ENCODE data around the gene RAD9A. TPM values are rescaled to one million over a fixed set of nuclear protein-coding genes. Genes with fewer than 3 reads are reported as not detected.

RAD9A gene
- total and polyA plus RNA-seq, 9 of the 15 experiments (the other 6 are each of a cell fraction or from before 2014, with no cell fraction given), result 1.4 to 41.2 (median 16.1) TPM

DNA sequence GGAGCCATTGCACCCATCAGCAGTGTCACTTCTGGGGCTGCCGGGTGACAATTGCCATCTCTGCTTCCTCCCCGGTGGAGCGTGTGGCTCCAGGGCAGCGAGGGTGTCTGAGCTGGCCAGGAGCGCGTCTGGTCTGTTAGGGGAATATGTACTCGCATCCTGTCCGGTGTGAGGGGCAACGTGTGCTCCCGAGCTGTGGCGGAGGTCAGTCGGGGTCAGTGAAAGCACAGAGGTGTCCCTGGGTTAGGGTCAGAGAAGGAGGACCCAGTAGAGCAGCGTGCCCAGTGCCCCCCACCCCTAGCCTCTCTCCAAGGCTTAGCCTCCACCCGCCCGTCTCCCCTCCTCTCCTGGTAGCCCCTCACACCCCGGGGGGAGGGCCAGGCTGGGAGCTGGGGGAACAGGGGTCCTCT, 19.9 kb upstream of the RAD9A start (continued):
- TF ChIP-seq, protein P1, sequence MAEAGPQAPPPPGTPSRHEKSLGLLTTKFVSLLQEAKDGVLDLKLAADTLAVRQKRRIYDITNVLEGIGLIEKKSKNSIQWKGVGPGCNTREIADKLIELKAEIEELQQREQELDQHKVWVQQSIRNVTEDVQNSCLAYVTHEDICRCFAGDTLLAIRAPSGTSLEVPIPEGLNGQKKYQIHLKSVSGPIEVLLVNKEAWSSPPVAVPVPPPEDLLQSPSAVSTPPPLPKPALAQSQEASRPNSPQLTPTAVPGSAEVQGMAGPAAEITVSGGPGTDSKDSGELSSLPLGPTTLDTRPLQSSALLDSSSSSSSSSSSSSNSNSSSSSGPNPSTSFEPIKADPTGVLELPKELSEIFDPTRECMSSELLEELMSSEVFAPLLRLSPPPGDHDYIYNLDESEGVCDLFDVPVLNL (CRISPR knock-in tag; IDR thresholded peaks at IDR 0.05; ENCODE audit: low read depth), result peak; percentile 69; the same call in 1 of the 2 replicates
- TF ChIP-seq KDM5B (IDR thresholded peaks at IDR 0.05; ENCODE audit: insufficient replicate concordance, low read depth, low read length) (peak; percentile 28), ZNF75A (CRISPR knock-in tag; IDR thresholded peaks at IDR 0.05) (no peak), ZNF77 (CRISPR knock-in tag; IDR thresholded peaks at IDR 0.05) (no peak)
- TF ChIP-seq, protein P2, sequence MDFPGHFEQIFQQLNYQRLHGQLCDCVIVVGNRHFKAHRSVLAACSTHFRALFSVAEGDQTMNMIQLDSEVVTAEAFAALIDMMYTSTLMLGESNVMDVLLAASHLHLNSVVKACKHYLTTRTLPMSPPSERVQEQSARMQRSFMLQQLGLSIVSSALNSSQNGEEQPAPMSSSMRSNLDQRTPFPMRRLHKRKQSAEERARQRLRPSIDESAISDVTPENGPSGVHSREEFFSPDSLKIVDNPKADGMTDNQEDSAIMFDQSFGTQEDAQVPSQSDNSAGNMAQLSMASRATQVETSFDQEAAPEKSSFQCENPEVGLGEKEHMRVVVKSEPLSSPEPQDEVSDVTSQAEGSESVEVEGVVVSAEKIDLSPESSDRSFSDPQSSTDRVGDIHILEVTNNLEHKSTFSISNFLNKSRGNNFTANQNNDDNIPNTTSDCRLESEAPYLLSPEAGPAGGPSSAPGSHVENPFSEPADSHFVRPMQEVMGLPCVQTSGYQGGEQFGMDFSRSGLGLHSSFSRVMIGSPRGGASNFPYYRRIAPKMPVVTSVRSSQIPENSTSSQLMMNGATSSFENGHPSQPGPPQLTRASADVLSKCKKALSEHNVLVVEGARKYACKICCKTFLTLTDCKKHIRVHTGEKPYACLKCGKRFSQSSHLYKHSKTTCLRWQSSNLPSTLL (IDR thresholded peaks at IDR 0.05), result no peak
- TF ChIP-seq, protein P3, sequence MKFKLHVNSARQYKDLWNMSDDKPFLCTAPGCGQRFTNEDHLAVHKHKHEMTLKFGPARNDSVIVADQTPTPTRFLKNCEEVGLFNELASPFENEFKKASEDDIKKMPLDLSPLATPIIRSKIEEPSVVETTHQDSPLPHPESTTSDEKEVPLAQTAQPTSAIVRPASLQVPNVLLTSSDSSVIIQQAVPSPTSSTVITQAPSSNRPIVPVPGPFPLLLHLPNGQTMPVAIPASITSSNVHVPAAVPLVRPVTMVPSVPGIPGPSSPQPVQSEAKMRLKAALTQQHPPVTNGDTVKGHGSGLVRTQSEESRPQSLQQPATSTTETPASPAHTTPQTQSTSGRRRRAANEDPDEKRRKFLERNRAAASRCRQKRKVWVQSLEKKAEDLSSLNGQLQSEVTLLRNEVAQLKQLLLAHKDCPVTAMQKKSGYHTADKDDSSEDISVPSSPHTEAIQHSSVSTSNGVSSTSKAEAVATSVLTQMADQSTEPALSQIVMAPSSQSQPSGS (CRISPR knock-in tag; IDR thresholded peaks at IDR 0.05), result no peak
